GM23338 (cell line): ENCODE data around the gene MLEC. TPM values are rescaled to one million over a fixed set of nuclear protein-coding genes. Genes with fewer than 3 reads are reported as not detected.

ENCODE experiments used
- ATAC-seq: fragments of 200-7000 bp; cut with Tn5 transposase; 3 replicates; pipeline ENCODE4 v1.9.1; 2020
- DNase-seq: peaks from one replicate; pipeline ENCODE4 v3.0.0-alpha.2; 2015; ENCODE audit warnings: low spot score
- H2AFZ ChIP-seq: fragments of 200-600 bp; sonication (generic); 2 replicates; pipeline ENCODE4 v1.8.0; 2016; ENCODE audit warnings: antibody characterized with exemption, mild to moderate bottlenecking, moderate library complexity
- H3F3A ChIP-seq: fragments of 200-600 bp; sonication (generic); replicated peaks from 2 replicates; pipeline ENCODE4 v1.8.0; 2017; ENCODE audit warnings: antibody characterized with exemption, mixed run types, low read depth
- H3K27ac ChIP-seq: fragments of 200-600 bp; sonication (generic); 2 replicates; pipeline ENCODE4 v1.6.1; 2016; ENCODE audit warnings: low read depth
- H3K27me3 ChIP-seq: fragments of 200-600 bp; sonication (generic); 2 replicates; pipeline ENCODE4 v1.8.0; 2016; ENCODE audit warnings: mild to moderate bottlenecking, mixed run types, moderate library complexity; ENCODE audit not compliant: insufficient read depth
- H3K36me3 ChIP-seq: fragments of 200-600 bp; sonication (generic); 2 replicates; pipeline ENCODE4 v1.8.0; 2016; ENCODE audit warnings: mild to moderate bottlenecking; ENCODE audit not compliant: insufficient read depth
- H3K4me1 ChIP-seq: fragments of 200-600 bp; sonication (generic); 2 replicates; pipeline ENCODE4 v1.8.0; 2016; ENCODE audit warnings: mild to moderate bottlenecking, moderate library complexity; ENCODE audit not compliant: insufficient read depth
- H3K4me2 ChIP-seq: fragments of 200-600 bp; sonication (generic); 2 replicates; pipeline ENCODE4 v1.7.1; 2017; ENCODE audit warnings: mixed run types
- H3K4me3 ChIP-seq: fragments of 200-600 bp; sonication (generic); 2 replicates; pipeline ENCODE4 v1.6.1; 2016; ENCODE audit warnings: mixed run types
- H3K79me2 ChIP-seq: fragments of 200-600 bp; sonication (generic); replicated peaks from 2 replicates; pipeline ENCODE4 v1.8.0; 2017; ENCODE audit warnings: mild to moderate bottlenecking; ENCODE audit not compliant: insufficient read depth
- H3K9me2 ChIP-seq: fragments of 200-600 bp; sonication (generic); 2 replicates; pipeline ENCODE4 v1.8.0; 2017; ENCODE audit not compliant: insufficient read depth
- H4K20me1 ChIP-seq: fragments of 200-600 bp; sonication (generic); replicated peaks from 2 replicates; pipeline ENCODE4 v1.8.0; 2017; ENCODE audit warnings: mild to moderate bottlenecking; ENCODE audit not compliant: insufficient read depth
- H3K27ac Mint-ChIP-seq: 2 replicates; pipeline ENCODE4 v1.8.0; 2020; ENCODE audit warnings: inconsistent platforms, mild to moderate bottlenecking, moderate library complexity, mixed read lengths
- H3K27me3 Mint-ChIP-seq: 3 replicates; pipeline ENCODE4 v1.8.0; 2022; ENCODE audit warnings: low read depth, mild to moderate bottlenecking, moderate library complexity, mixed read lengths, inconsistent platforms; ENCODE audit not compliant: insufficient read depth, poor library complexity
- H3K36me3 Mint-ChIP-seq: 3 replicates; pipeline ENCODE4 v1.8.0; 2021; ENCODE audit warnings: low read depth, mild to moderate bottlenecking, inconsistent platforms, moderate library complexity, mixed read lengths
- H3K4me1 Mint-ChIP-seq: 3 replicates; pipeline ENCODE4 v1.8.0; 2020; ENCODE audit warnings: mild to moderate bottlenecking, inconsistent platforms, mixed read lengths
- H3K4me3 Mint-ChIP-seq: 3 replicates; pipeline ENCODE4 v1.8.0; 2021; ENCODE audit warnings: moderate library complexity, mild to moderate bottlenecking, inconsistent platforms, mixed read lengths
- H3K9me3 Mint-ChIP-seq: 3 replicates; pipeline ENCODE4 v1.8.0; 2020; ENCODE audit warnings: moderate library complexity, mild to moderate bottlenecking, inconsistent platforms, mixed read lengths
- CREB1 ChIP-seq: fragments of 250-450 bp; sonication (Bioruptor Pico); IDR thresholded peaks from 2 replicates; pipeline ENCODE4 v1.5.0; 2020; ENCODE audit warnings: low read depth, mild to moderate bottlenecking, moderate library complexity
- EZH2 ChIP-seq: fragments of 200-600 bp; sonication (generic); IDR thresholded peaks from one replicate; pipeline ENCODE4 v1.8.0; 2017; ENCODE audit warnings: antibody characterized with exemption, mild to moderate bottlenecking, low read depth; ENCODE audit not compliant: unreplicated experiment
- EZH2phosphoT487 ChIP-seq: fragments of 200-600 bp; sonication (generic); IDR thresholded peaks from one replicate; pipeline ENCODE4 v1.8.1; 2018; ENCODE audit warnings: antibody characterized with exemption; ENCODE audit not compliant: unreplicated experiment
- NANOG ChIP-seq: IDR thresholded peaks from 2 replicates; pipeline ENCODE4 v1.6.1; 2016; ENCODE audit warnings: antibody characterized with exemption, borderline replicate concordance
- POLR2AphosphoS5 ChIP-seq: IDR thresholded peaks from 2 replicates; pipeline ENCODE4 v1.6.1; 2016; ENCODE audit warnings: antibody characterized with exemption, low read depth
- REST ChIP-seq: IDR thresholded peaks from one replicate; pipeline ENCODE4 v1.6.1; 2018; ENCODE audit warnings: antibody characterized with exemption; ENCODE audit not compliant: unreplicated experiment
- ZNF114 ChIP-seq: fragments of 250-450 bp; sonication (Bioruptor Pico); IDR thresholded peaks from 2 replicates; pipeline ENCODE4 v1.5.0; 2020; ENCODE audit warnings: mild to moderate bottlenecking, moderate library complexity
- polyA plus RNA-seq: library from polyadenylated mRNA; unstranded; fragments of >200 nt; fragmentation: Nextera tagmentation; extraction: Ambion mirVana; gene quantifications from 2 replicates; pipeline ENCODE4 v1.2.1, GENCODE V29; 2016
- total RNA-seq: library from RNA; depleted of rRNA; stranded (reverse); fragments of >200 nt; shearing (Covaris generic); gene quantifications from 2 replicates; pipeline ENCODE4 v1.2.3, GENCODE V29; 2014
- TF ChIP-seq, protein P1 (sequence below), 2 experiments: fragments of 200-600 bp in 1 of 2; sonication (generic) in 1 of 2; conservative IDR thresholded peaks; 2 replicates each; pipeline versions ENCODE4 v1.5.1 to v1.6.1; 2016 to 2017; ENCODE audit warnings: antibody characterized with exemption in 2 of 2, low read depth in 2 of 2, mild to moderate bottlenecking in 2 of 2, moderate library complexity in 1 of 2

The MLEC gene
- total and polyA plus RNA-seq, 2 experiments from 2014 or later: 225 to 264 TPM

DNA sequence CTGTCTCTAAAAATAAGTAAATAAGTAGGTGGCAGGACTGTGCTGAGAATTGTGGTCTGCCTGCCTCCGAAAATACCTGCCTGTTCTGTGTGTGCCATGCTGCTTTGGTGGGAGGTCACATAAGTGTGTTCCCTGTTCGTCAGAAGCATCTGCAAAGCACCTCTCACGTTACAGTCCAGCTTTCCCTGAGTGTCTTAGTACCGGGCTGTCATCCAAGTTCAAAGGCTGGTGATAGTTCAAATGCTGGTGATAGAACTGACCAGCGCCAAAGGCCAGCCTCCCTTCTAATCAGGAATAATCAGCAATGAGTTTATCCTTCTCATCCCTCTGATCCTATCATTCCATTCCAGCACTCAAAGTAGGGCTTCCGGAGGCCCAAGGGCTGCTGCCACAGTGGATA lies 40.9 kb upstream of the MLEC start:
- Mint-ChIP-seq H3K27me3 (peaks cover 28% of the 10 kb centered on the region), H3K4me1 (peaks cover 34% of the 10 kb centered on the region), H3K4me3 (no peak overlapping the region), H3K27ac (no peak overlapping the region), H3K9me3 (no peaks in the 10 kb centered on the region), H3K36me3 (no peaks in the 10 kb centered on the region; the same call in 2 of the 3 replicates)
- no peak overlapping the region for H3K27ac ChIP-seq
- peaks cover 21% of the 10 kb centered on the region for H3K4me1 ChIP-seq
- TF ChIP-seq POLR2AphosphoS5 (no peak), ZNF114 (CRISPR knock-in tag) (no peak), CREB1 (CRISPR knock-in tag) (no peak)
- TF ChIP-seq, protein P1, sequence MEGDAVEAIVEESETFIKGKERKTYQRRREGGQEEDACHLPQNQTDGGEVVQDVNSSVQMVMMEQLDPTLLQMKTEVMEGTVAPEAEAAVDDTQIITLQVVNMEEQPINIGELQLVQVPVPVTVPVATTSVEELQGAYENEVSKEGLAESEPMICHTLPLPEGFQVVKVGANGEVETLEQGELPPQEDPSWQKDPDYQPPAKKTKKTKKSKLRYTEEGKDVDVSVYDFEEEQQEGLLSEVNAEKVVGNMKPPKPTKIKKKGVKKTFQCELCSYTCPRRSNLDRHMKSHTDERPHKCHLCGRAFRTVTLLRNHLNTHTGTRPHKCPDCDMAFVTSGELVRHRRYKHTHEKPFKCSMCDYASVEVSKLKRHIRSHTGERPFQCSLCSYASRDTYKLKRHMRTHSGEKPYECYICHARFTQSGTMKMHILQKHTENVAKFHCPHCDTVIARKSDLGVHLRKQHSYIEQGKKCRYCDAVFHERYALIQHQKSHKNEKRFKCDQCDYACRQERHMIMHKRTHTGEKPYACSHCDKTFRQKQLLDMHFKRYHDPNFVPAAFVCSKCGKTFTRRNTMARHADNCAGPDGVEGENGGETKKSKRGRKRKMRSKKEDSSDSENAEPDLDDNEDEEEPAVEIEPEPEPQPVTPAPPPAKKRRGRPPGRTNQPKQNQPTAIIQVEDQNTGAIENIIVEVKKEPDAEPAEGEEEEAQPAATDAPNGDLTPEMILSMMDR (conservative IDR thresholded peaks at IDR 0.05; ENCODE audit: low read depth in 2 of 2): no peak
- H3K4me2 ChIP-seq: no peak overlapping the region
- H3K4me3 ChIP-seq: no peak overlapping the region
- ATAC-seq: no peak
- no peaks in the 10 kb centered on the region for H3K79me2 ChIP-seq
- no peak for DNase-seq
- H3K9me2 ChIP-seq: no peaks in the 10 kb centered on the region
- H2AFZ ChIP-seq: no peak overlapping the region
- H3K36me3 ChIP-seq: no peaks in the 10 kb centered on the region
- peaks cover 8% of the 10 kb centered on the region; the same call in 1 of the 2 replicates for H4K20me1 ChIP-seq
- H3K27me3 ChIP-seq: peaks cover 22% of the 10 kb centered on the region
- peaks cover 17% of the 10 kb centered on the region; the same call in 1 of the 2 replicates for H3F3A ChIP-seq

GRCh38 chr12:120647375-120647755 lies 39.6 kb upstream of the MLEC start:
- H3K4me3 ChIP-seq: no peak overlapping the region
- no peak overlapping the region for H3K4me2 ChIP-seq
- ATAC-seq (no peak), DNase-seq (no peak)
- Mint-ChIP-seq H3K4me3 (no peak overlapping the region), H3K27ac (no peak overlapping the region), H3K36me3 (no peaks in the 10 kb centered on the region; the same call in 2 of the 3 replicates), H3K27me3 (peaks cover 17% of the 10 kb centered on the region), H3K9me3 (no peaks in the 10 kb centered on the region), H3K4me1 (peaks cover 35% of the 10 kb centered on the region)
- H4K20me1 ChIP-seq: peaks cover under 1% of the 10 kb centered on the region; the same call in 1 of the 2 replicates
- no peaks in the 10 kb centered on the region for H3K79me2 ChIP-seq
- H3K27me3 ChIP-seq: peaks cover 12% of the 10 kb centered on the region
- H3K9me2 ChIP-seq: no peaks in the 10 kb centered on the region
- H3K27ac ChIP-seq: no peak overlapping the region
- H2AFZ ChIP-seq: no peak overlapping the region
- H3K36me3 ChIP-seq: no peaks in the 10 kb centered on the region
- H3K4me1 ChIP-seq: peaks cover 23% of the 10 kb centered on the region
- peaks cover 8% of the 10 kb centered on the region; the same call in 1 of the 2 replicates for H3F3A ChIP-seq
- TF ChIP-seq ZNF114 (CRISPR knock-in tag): no peak
- TF ChIP-seq EZH2: no peak
- TF ChIP-seq REST: no peak
- TF ChIP-seq, protein P1 (conservative IDR thresholded peaks at IDR 0.05; ENCODE audit: low read depth in 2 of 2): no peak
- TF ChIP-seq POLR2AphosphoS5: no peak
- no peak for TF ChIP-seq NANOG
- TF ChIP-seq EZH2phosphoT487: no peak
